GM21381 (cell line): Measurements from ENCODE around the gene CNGA3.

ENCODE experiments used
- ATAC-seq: cut with Tn5 transposase; IDR thresholded peaks from one replicate; pipeline ENCODE4 v1.9.1; 2021; ENCODE audit warnings: mild to moderate bottlenecking, moderate library complexity; ENCODE audit not compliant: unreplicated experiment

Gene CNGA3

DNA sequence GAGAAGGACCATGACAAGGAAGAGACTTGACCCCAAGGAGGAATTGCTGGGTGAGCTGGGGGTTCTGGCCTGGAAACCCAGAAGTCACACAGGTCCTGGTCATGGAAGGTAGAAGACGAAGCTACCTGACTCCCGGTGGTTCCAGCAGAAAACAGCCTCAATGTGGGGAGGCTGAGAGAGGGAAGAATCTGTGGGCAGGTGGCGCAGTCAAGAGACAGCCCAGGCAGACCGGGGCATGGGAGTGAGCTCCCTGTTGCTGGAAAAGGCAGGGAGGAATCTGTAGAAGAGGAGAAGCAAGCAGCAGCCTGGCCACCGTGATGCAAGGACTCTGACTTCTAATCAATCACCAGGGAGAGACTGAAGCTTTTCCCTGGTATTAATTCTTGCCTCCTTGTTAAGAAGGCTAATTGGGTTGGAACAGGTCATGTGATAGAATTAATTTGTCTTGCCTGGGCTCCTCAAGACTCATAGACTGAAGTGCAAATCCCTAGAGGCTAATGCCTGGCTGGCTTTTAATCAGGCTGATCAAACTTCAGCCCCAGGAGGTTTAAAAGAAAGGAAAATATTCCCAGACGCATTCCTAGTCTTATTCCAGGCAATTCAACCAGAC is 30.1 kb downstream of the CNGA3 start:
- ATAC-seq, result no peak

DNA sequence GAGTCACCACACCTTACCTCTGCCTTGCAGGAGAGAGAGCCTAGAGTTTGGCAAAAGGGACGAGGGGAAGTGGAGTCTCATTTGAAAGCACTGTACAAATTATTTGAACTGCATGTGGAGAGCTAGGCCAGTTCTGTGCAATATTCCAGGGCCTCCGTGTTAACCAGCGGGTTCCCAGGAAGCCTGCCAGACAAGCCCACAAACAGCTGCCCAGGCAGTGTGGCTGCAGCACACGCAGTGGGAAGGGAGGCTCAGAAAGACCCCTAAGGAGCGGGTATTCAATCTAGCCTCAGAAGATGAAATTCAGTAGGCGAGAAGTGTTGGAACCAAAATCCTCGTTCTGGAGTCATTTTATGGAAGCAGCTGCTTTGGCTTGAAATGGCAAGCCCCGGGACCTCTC is 30.7 kb downstream of the CNGA3 start:
- ATAC-seq, result no peak

DNA sequence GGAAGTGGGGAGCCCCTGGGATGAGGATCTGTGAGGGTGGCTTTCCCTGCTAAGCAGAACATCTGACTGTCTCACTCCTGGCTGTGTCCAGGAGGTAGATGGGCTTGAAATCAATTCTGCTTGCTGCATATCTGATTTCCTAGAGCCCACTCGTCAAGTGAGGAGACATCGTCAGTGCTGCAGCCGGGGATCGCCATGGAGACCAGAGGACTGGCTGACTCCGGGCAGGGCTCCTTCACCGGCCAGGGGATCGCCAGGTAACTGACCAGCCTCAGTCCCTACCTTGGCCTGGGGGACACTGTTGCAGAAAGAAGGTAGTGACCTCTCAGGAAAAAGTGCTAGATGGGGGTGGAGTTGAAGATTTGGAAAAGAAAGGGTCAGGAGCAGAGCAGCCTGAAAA is 31.3 kb downstream of the CNGA3 start:
- ATAC-seq, result no peak

DNA sequence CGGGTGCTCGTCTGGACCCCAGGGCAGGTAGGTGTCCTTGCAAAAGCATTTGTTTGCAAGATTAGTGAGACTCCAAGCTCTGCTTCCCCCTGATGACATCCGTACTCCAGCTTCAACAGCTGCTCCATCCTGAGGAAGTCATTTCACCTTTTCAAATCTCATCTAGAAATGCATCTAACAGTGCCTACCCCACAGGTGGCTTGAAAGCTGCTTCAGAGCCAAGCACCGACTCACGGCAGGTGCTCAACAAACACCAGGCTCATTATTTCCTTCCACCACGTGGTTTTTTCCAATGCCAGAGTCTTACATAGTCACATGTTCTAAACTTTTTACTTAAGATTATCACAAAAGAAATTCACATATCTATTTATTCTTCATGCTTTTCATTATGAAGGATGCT is 31.9 kb downstream of the CNGA3 start:
- no peak for ATAC-seq

DNA sequence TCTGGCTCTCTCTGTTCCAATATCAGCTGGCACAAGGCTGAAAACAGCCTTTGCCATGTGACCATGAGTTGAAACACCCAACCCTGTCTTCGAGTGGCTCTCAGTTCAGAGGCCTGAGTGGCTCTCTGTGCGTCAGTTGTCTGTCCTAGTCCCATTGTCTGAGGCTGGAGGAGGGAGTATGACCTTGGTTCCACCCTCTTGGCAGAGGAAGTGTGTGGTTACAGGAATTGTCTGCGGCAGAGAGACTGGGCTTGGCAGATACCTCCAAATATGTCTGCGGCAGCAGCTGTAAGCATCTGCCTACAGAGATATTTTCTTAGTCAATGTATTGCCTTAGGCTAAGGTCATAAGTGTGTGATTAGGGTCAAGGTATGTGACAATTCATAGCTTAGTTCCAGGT is 32.6 kb downstream of the CNGA3 start:
- ATAC-seq, result no peak

DNA sequence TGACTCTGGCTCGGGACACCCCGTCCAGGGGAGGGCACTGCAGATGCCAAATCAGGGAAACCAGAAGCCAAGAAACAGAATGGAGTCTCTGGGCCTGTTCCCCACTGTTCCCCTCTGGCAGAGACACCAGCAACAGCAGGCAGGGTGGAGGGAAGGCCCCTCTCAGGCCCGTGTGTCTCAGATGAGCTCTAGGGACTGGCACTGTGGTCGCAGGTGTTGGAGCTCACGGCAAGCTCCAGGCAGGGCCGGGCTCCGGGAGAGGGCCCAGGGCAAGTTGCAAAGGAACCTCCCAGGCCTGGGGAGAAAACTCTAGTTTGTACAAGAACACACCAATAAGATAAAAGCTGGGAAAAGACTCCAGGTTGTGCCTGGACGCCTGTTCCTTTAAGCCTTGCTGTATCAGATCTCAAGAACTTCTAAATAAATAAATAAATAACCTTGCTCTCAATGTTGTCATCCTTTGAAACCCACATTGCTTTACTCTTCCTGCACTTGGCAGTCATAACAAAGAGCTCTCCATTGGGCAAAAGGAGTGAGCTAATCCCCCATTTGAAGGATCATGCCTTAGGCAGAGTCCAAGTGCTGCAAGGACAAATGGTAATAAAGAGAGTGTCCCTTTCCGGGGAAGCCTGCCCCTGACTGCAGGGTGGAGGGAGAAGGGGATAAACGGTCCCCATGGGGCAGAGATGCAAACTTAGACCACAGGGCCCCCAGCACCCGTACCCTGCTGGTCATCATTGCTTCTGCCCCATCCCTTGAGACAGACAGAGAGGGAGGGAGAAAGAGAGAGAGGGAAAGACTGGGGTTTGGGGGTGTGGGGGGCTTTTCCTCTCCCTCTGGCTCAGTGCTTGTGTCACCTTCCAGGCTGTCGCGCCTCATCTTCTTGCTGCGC is 33.3 kb downstream of the CNGA3 start:
- no peak for ATAC-seq

DNA sequence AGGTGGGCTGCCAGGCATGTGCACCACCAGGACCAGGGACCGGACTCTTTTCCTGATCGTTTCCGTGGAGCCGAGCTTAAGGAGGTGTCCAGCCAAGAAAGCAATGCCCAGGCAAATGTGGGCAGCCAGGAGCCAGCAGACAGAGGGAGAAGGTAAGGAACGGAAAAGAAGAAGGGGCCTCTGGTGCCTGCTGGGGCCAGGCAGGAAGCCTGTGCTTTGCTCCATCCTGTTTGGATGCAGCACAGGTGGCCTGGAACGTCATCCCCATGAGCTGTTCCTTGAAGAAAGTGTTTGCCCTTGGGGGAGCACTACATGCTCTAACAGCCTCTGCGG is 33.9 kb downstream of the CNGA3 start:
- ATAC-seq, result no peak

DNA sequence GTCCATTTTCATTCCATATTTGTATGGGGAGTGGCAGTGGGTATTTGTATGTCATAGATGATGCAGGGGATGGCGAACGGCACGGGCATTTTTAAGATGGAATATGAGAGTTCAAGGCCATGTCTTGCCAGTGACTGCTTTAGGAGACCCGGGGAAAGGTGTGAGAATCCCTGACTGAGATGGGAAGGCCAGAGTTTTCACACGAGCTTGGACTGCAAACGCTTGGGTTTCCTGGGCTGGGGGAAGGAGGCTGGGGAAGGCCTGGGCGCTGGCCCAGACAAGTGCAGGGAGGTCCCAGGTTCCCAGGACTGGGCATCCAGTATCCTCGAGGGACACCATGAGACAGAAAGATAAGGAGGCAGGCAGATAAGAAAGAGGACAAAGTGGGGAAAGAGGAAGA is 35.2 kb downstream of the CNGA3 start:
- no peak for ATAC-seq

DNA sequence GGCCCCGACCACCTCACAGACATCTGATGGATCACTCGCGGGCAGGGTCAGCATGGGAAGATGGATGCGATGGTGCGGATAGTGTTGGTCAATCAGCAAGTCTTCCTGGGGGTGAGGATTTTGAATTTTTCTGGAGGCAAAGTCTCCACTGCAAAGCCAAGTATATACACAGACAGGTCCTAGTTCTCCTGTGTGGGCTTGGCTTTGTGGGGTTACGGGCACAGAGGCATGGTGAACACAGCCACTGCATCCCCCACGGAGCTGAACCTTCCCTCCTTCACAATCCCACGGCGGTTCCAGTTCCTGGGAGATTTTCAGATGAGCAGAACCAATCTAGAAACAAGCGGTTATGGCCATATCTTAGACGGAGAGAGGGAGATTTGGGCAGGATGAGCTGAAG is 35.8 kb downstream of the CNGA3 start:
- no peak for ATAC-seq

DNA sequence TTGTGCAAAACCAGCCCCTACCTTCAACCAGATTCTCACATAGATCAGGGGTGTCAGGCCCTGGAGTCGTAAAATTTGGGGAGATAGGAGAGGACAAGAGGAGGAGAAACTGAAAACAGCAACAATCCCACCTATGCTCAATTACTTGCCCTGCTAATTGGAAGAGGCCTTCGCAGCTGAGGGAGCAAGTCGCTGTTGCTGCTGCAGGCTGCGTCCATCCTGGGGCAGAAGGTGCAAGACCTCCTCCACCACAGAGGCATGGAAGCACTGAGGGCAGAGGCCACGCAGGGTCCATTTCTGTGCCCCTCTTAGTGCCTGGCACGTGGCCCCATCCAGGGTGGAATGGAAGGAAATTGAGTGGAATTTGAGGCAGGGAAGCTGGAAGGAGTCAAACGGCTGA is 36.5 kb downstream of the CNGA3 start:
- no peak for ATAC-seq

DNA sequence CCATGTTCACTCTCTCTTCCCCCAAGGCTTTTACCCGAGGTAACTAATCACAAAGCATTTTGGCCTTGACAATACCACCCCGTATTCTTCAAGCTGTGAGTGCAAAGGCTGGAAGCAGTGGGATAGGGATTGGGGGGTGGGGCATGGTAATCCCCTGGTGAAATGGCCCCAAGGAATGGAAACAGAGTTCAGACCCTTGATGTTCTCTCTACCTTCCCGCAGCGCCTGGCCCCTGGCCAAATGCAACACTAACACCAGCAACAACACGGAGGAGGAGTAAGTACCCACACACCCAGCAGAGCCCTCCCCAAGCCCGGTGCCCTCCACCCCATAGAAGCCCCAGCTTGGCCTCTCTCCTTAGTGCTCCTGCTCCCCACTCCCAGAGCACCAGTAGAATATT is 36.9 kb downstream of the CNGA3 start:
- no peak for ATAC-seq

DNA sequence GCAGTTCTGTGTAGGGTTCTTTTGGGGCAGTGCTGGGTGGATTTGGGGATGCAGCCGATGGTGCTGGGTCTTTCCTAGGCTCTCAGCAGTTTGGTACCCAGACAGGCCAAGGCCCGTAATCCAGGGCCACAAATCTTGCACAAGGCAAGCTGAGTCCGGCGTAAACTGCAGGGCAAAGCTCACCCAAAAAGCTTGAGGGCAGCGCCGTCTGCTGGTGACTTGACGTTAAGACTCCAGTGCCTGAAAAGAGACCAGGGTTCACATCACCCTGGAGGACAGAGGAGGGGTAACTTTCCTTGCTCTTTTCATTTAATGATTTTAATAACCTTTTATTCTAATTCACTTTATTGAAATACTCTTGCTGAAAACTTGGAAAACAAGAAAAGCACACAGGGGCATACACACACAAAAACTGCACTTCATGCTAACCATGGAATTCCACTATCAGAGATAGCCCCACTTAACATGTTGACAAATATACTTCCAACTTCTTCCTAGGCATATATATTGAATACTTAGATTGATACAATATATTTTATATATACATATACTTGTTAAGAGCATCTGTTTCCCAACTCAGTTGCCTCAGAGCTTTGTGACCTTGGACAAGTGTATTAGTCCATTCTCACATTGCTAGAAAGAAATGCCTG is 38.9 kb downstream of the CNGA3 start:
- no peak for ATAC-seq

DNA sequence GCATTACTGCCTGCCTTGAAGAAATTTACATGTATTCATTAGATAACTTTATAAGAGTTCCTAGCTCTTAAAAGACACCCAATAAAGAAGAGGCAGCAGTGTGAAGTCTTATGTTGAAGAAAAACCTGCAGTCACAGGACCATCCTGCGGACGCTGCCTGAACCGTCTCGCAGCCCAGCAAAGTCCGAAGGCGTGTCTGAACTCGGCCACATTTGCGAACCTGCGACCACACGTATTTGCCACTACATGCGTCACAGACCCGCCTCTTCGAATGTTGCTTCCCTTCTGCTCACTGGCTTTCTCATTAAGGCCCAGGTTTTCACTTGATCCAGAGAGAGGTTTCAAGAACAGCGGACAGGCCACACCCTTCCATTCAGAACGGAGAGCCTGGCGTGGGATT is 41.2 kb downstream of the CNGA3 start:
- ATAC-seq, result no peak

DNA sequence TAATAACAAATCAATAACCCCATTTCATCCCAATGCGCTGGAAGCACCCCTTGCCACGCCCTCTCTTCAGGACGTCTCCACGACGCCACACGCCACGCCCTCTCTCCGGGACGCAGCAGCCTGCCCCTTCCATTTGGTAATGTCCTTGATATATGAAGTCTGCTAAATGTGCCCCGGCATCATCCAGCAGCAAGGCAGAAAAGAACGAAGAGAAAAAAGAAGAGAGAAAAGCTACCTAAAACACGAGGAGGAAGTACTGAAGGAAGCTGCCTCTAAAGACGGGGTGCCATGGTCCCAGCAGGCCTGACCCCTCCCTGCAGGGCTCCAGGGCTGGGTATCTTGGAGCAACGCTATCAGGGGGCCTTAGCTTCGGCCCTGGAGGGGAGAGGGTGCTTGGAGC is 41.8 kb downstream of the CNGA3 start:
- ATAC-seq, result no peak

DNA sequence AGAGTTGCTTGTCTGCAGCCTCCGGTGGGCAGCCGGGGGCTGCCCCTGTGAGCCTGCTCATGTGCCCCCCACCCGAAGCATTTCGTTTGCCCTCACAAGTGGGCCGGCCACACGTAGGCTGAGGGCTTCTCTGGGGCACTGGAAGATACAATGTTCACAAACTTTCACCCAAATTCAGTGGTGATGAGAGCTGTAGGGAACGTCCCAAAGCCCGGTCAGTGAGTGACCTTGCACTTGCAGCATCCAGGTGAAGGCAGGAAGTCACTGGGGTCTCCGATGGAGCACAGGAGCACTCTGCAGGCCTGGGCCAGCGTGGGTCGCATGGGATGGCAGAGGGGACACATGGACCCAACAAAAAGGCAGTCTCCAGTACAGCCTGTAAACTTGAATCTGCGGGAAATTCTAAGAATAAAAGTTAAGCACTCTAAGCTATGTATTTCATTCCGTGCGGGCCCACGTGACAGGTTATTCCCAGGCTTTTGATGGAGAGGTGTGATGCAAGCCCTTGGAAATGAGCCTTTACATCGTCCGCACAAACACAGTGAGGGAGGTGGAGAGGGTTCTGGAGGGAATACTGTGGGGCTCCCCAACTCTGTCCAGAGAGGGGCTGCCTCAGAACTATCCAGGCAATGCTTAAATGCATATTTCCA is 42.5 kb downstream of the CNGA3 start:
- ATAC-seq, result no peak

DNA sequence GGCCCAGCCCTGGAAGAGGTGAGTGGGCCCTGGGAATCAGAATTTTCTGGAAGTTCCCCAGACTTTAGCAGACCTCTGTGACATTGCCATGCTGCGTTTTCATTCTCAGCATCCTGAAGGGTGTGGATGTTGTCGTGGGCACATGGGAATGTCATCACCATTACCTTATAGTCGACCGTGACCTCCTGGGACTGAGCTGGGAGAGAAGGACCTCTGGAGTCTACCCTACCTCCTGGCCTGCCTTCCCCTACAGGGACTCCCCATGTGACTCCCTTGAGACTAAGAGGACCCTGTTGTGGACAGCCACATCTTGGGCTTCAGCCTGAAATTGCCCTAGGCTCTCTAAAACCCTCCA is 43.0 kb downstream of the CNGA3 start:
- no peak for ATAC-seq

DNA sequence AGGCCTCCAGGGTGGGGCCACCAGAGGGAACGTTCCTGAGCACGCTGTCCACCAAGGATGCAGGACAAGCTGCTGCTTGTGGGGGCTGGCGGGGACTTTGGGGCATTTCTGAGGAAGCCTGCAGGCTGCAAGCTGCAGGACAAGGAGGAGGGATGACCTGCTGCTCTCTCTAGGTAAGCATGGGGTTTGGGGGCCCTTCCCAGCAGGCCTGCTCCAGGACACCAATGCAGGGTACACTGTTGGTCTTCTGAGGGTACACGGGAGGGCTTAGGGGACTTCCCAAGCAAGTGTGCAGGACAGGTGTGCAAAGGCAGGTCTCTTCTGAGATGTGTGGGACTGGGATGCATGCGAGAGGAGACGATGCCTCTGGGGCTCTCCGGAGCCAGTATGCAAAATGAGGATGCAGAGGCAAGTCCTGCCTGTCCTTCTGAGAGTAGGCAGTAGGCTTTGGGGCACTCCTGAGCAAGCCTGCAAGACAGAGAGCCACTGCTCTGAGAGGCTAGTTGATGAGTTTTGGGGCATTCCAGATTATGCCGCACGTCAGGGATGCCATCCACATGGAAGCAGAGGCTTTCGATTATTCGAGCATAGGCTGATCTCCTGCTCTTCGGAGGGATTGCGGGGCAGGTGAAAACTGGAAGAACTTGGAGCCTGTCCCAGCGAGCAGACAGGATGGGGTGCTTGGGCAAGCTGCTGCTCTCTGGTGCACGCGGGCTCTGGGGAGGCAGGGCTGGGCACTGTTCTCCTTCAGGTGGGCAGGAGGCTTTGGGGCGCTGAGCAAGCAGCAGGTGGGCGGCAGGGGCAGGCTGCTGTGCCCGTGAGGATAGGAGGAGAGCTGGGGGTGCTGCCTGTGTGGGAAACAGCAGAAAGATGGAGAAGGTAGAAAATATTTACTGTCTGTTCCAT is 44.6 kb downstream of the CNGA3 start:
- ATAC-seq, result no peak

DNA sequence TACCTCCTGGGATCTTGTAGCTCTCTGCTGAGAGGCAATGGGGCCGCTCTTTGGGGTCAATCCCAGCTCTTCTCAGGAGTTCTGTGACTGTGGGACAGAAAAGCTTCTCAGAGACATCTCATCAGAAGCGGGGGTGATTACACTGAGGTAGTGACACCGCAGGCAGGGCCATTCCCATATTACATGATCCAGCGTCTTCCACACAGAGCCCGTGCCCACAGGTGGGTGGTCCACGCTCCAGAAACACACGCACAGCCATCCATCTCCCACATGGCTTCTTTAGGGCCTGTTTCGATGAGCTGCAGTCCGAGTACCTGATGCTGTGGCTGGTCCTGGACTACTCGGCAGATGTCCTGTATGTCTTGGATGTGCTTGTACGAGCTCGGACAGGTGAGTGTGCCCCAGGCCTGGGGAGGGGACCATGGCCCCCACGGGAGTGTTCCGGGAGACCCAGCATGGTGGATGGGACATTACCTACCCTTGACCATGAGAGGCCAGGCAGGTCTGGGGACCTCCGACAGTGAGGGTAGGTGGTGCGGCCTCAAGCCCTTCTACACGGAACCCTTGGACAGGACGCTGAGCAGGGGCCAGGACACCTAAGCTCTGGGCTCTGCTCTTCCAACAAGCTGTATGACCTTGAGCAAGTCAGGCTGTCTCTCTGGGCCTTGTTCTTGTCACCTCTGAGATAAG is 45.5 kb downstream of the CNGA3 start:
- no peak for ATAC-seq

DNA sequence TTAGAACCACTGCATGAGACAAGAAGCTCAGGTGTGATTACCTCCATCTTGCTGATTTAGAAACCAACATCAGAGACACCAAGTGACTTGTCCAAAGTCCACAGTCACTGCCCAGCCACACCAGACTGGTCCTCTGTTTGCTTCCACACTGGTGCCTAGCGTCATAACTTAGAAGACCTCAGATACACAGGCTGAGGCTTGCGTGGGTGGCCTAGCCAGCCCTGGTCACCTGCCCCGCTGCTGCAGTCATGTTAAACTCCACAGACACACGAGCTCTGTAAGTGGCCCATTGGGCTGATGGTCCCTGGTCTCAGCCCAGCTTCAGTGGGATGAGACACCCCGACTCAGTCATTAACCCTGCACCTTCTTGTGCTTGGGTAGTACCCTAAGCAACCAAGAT is 47.1 kb downstream of the CNGA3 start:
- ATAC-seq, result no peak

DNA sequence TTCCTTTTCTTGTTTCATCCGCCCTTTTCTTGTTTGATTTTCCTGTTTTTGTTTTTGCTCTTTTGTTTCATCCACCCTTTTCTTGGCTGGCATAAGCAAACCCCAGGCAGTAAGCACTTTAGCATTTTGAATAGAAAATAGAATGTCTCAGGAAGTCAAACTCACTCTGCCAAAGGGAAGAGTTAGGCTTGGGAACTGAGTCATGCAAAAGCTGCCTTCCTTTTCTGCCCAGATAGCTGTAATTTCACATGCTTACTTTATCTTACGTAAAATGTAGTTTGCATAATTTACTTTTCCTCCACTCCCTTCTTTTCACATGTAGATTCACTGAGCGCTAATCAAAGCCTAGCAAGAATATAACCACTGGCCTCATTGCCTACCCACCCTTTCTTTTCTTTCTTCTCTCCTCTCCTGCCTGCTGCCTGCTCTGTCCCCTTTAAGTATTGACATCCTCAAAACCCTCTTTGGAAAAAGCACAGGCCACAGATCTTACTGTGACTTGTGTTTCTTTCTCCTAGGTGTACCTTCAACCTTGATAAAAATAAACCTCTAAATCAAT is 48.4 kb downstream of the CNGA3 start:
- ATAC-seq, result no peak
